OCI-M2 (cell line): Measurements from ENCODE around the gene PHLDB2.

Source experiments
- DNase-seq: peaks from one replicate; lab custom pipeline; 2025; ENCODE audit not compliant: unreplicated experiment; lab: John Stamatoyannopoulos, UW

Gene PHLDB2

GRCh38 chr3:111882194-111882593, 23.1 kb downstream of the PHLDB2 start:
- no peak for DNase-seq

- DNase-seq: no peak
These were observed 23.7 kb downstream of the PHLDB2 start for GRCh38 chr3:111882799-111883198.

GRCh38 chr3:111884411-111885018, 25.4 kb downstream of the PHLDB2 start:
- DNase-seq: no peak

- no peak for DNase-seq
These were observed 26.5 kb downstream of the PHLDB2 start for GRCh38 chr3:111885578-111885977.

- no peak for DNase-seq
These were observed 31.1 kb downstream of the PHLDB2 start for GRCh38 chr3:111890051-111890580.

GRCh38 chr3:111892070-111892469, 33.0 kb downstream of the PHLDB2 start:
- no peak for DNase-seq

GRCh38 chr3:111895071-111895470, 36.0 kb downstream of the PHLDB2 start:
- no peak for DNase-seq

- DNase-seq: no peak
These were observed 40.9 kb downstream of the PHLDB2 start for GRCh38 chr3:111899966-111900365.

GRCh38 chr3:111901637-111902036, 42.6 kb downstream of the PHLDB2 start:
- DNase-seq: no peak

GRCh38 chr3:111902534-111902933, 43.5 kb downstream of the PHLDB2 start:
- no peak for DNase-seq

GRCh38 chr3:111903067-111903511, 44.0 kb downstream of the PHLDB2 start:
- no peak for DNase-seq

- no peak for DNase-seq
These were observed 45.5 kb downstream of the PHLDB2 start for GRCh38 chr3:111904376-111905241.

- no peak for DNase-seq
These were observed 47.6 kb downstream of the PHLDB2 start for GRCh38 chr3:111906656-111907055.

- DNase-seq: no peak
These were observed 48.1 kb downstream of the PHLDB2 start for GRCh38 chr3:111907151-111907550.

GRCh38 chr3:111910806-111911205, 51.7 kb downstream of the PHLDB2 start:
- no peak for DNase-seq

- DNase-seq: no peak
These were observed 52.4 kb downstream of the PHLDB2 start for GRCh38 chr3:111911446-111911845.

GRCh38 chr3:111913163-111913763, 54.2 kb downstream of the PHLDB2 start:
- DNase-seq: no peak

GRCh38 chr3:111915905-111916304, 56.8 kb downstream of the PHLDB2 start:
- DNase-seq: no peak

GRCh38 chr3:111917300-111917699, 58.2 kb downstream of the PHLDB2 start:
- no peak for DNase-seq

GRCh38 chr3:111919370-111920065, 60.5 kb downstream of the PHLDB2 start:
- no peak for DNase-seq

GRCh38 chr3:111921181-111921580, 62.1 kb downstream of the PHLDB2 start:
- DNase-seq: no peak
